GM11168 (cell line): Measurements from ENCODE around the gene RER1.

Experiments
- in situ Hi-C: fragments of 300-500 bp; cut with MboI; formaldehyde crosslinking; loops from one replicate; pipeline ENCODE4 v1.12.0; 2022; ENCODE audit warnings: low sequenced_read_pairs; ENCODE audit not compliant: unreplicated experiment

RER1 gene

DNA sequence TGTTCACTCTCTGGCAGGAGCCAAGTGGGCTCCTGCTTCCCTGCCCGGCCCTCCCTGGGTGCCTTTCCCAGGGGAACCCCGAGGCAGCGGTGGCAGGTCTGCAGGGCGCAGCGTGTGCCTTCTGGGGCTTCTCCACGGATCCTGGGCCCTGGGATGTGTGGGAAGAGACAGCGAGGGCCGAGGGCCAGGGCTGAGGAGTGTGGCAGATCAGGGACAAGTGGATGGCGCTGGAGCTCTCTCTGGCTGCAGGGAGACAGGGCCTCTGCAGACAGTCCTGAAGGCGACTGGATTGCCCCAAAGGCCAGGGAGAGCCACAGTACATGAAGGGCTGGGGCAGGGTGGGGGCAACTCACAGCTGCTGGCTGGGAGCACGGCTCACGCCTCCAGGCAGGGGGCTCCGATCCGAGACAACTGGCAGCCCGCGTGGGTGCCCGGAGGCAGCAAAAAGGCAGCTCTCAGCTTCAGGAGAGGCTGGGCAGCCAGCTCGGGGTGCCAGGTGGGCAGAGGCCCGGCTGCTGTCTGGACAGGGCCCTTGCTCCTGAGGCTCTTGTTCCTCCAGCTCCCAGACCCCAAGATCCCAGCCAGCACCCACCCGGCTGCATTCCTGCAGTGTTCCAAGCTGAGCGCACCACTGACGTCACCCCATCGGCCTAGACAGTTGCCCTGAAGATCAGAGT lies 16.3 kb upstream of the RER1 start:
- in situ Hi-C loops: loop anchor here (10.0 kb wide), 1 partner anchor 181 kb away; the partner anchor contains the start of gene FAAP20

- in situ Hi-C loops: loop anchor here (10.0 kb wide), 1 partner anchor 181 kb away; the partner anchor contains the start of gene FAAP20
These were observed 15.7 kb upstream of the RER1 start for GRCh38 chr1:2375923-2376260.

- in situ Hi-C loops: loop anchor here (10.0 kb wide), 1 partner anchor 182 kb away; the partner anchor contains the start of gene FAAP20
These were observed 15.3 kb upstream of the RER1 start for GRCh38 chr1:2376261-2376741.

DNA sequence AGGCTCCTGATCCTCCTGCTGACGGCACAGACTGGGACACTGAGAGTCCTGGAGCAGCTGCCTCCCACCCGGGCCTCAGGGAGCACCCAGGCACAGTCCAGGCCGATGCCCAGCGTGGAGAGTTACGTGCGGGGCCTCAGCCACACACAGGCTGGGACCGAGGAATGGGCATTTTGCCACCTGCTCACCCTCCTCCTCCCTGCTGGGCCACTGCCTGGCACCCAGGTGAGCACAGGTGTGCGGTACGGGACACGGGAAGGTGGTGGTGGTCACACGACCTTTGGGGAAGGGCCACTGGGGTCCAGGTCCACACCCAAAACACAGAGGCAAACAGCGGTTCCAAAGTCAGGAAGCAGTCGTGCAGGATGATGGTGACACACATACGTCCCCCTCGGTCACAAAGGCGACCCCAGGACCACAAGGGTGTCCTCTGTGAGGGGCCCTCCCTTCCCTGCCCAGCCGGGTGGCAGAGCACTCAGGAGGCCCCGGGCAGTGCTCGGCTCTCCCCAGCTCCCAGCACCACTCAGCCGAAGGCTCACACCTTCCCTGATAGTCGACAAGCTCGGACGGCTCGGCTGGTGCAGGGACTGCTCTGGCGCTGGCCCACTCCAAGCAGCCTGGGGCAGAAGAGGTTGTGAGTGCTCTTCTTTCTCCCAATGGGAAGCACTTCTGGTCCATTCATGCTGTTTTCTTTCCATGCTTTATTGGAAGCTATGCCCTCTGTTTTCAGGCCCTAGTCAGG lies 14.5 kb upstream of the RER1 start:
- in situ Hi-C loops: loop anchor here (10.0 kb wide), 1 partner anchor 182 kb away; the partner anchor contains the start of gene FAAP20

GRCh38 chr1:2377751-2378440 lies 13.7 kb upstream of the RER1 start:
- in situ Hi-C loops: loop anchor here (10.0 kb wide), 1 partner anchor 183 kb away; the partner anchor contains the start of gene FAAP20

GRCh38 chr1:2378441-2378851 lies 13.2 kb upstream of the RER1 start:
- in situ Hi-C loops: loop anchor here (10.0 kb wide), 1 partner anchor 184 kb away; the partner anchor contains the start of gene FAAP20

DNA sequence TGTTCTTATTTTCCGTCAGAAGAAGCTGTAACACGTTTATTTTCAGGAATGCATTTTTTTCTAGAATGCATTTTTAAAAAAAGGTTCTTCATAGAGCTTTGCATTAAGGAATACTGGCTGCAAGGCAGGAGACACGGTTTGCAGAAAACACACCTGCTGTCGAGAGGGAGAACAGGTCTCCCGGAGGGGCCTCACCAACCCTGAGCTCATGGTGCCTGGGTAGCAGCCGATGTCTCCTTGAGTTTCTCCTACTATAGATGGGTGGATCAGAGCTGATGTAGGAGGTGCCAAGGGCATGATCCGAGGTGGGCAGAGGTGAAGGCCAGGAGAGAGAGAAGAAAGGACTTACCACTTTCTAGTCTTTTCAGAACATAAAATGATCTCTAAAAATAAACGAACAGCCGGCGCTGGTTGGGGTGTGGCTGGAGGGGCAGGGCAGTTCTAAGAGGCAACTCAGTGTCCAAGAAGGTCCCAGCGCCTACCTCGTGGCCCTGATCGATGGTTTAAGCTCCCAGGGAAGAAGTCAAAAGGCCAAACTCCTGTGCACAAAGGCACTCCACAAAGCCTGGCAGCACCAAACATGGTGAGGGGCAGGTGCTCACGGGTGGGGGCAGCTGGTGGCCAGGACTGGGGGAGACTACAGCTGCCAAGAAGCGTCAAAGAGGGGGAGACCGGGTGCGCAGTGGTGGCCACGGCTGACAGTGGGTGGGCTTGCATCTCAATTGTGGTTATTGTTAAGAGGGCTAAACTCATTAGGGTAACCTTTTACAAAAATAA lies 12.5 kb upstream of the RER1 start:
- in situ Hi-C loops: loop anchor here (10.0 kb wide), 1 partner anchor 184 kb away; the partner anchor contains the start of gene FAAP20

DNA sequence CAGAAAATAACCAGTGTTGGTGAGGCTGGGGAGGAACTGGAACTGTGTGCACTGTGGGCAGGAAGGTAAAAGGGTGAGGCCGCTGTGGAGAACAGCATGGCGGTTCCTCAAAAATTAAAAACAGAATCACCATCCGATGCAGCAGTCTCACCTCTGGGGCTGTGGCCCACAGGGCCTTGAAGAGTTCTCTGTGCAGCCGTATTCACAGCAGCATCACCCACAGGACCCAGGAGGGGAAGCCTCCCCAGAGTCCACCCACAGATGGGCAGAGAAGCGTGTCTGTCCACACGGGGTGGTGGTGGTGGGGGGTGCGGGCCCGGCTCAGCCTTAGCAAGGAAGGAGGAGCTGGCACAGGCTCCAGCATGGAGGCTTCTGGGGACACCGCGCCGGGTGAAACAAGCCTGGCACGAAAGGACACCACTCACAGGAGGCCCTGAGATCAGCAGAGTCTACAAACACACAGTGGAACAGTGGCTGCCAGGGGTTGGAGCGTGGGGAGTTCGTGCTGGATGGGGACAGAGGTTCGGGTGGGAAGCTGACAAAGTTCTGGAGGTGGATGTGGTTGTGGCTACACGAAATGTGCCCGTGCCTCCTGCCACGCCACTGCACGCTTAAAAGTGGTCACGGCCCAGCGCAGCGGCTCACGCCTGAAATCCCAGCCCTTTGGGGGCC lies 11.8 kb upstream of the RER1 start:
- in situ Hi-C loops: loop anchor here (10.0 kb wide), 1 partner anchor 185 kb away; the partner anchor contains the start of gene FAAP20

DNA sequence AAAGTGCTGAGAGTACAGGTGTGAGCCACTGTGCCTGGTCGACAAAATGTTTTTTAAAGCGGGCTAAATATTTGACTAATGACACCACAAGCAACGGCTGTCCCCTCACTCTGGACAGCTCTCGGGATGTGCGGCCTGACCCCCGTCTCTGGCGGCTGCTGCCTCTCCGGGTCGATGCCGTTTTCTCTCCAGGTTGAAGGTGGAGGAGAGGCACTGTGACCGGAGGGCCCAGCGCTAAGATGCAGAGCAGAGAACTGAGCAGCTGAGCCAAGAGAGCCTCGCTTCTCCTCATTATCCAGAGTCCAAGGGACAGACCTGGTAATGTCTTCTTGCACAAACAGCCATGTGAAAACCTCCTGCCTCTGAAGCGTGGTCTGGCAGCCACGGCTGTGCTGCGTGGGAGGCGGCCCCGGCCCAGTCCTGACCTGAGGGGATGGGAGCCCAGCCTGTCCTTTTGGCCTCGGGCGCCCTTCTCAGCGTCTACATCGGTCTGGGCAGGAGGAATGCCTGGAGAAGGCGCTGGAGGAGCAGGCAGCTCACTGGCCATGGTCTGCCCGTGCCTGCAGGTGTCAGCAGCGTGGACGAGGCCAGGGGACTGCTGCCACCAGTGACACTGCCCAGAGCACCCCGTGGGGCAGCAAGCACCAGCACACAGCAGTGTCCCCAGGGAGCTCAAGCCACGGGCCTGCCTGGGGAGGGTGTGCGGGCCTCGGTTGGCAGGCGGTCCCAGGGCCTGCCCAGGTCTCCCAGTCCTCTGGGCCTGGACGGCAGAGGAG lies 10.6 kb upstream of the RER1 start:
- in situ Hi-C loops: no loop called here

GRCh38 chr1:2381741-2382620 lies 9.7 kb upstream of the RER1 start:
- in situ Hi-C loops: no loop called here

GRCh38 chr1:2382621-2383361 lies 8.8 kb upstream of the RER1 start:
- in situ Hi-C loops: no loop called here

DNA sequence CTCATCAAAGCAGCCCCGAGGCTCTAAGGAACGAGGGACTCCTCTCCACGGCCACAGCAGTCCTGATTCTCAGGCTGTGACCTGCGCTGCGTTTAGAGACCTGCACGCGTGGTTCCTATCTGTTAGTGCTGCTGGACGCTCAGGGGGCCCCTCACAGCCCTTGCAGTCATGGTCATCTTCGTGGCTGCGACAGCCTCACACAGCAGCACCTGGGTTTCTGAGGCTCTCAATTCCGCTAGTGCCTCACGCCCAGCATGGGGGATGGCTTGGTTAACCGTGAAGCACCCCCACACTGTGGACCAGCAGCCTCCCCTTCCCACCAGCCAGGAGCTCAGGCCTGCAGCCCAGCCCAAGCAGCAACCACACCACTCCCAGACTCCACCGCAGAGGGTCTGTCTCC lies 8.1 kb upstream of the RER1 start:
- in situ Hi-C loops: no loop called here

DNA sequence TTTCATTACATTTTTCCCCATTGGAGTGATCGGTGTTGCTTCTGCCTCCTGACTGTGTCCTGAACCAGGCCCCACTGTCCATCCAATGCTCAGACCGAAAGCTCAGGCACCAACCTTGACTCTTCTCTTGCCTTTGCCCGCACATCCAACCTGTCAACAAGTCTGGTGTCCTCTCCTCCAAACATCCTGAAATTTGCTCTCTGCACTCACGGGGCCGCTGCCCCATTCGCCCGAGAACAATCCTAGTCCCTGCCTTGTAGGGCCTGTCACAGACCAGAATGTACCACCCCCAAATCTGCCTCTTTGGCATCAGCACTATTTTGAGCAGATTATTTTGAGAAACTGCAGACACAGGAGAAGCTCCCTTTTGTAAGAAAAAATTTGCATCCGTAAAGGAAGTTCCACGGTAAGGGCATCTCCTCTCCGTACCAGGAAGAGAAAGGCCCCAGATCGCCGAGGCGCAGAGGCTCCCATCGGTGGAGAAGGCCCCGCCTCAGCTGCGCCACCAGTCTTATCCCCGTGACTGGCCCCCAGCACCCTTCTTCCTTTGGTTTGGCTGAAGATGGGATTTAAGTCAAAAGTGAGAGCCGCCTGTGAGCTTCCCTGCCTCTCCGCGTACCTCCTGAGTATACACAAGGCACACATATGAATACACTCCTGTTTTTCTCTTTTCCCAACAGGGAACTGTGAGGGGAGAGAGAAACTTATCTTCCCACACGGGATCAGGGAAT lies 7.3 kb upstream of the RER1 start:
- in situ Hi-C loops: no loop called here

DNA sequence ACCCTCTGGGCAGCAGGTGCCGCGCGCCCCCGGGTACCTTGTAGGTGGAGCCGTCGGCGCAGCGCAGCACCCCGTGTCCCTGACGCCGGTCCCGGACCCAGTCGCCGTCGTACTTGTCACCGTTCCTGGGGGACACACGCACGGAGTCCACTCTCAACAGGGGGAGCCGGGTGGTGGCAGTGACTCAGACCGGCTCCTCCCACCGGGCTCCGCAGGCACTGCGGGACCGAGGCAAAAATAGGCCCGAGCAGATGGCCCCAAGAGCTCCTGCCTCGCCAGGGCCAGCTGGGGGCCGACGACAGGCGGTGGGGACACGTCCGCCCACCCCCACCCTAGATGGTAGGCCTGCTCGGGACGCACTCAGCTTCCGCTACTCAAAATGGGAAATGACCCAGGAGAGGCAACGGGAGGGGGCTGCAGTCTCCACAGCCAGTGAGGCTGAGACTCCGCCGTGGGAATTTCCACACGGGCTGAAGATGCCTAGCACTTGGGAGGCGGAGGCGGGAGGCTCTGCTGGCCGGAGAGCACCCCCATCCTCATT lies 6.6 kb upstream of the RER1 start:
- in situ Hi-C loops: no loop called here

DNA sequence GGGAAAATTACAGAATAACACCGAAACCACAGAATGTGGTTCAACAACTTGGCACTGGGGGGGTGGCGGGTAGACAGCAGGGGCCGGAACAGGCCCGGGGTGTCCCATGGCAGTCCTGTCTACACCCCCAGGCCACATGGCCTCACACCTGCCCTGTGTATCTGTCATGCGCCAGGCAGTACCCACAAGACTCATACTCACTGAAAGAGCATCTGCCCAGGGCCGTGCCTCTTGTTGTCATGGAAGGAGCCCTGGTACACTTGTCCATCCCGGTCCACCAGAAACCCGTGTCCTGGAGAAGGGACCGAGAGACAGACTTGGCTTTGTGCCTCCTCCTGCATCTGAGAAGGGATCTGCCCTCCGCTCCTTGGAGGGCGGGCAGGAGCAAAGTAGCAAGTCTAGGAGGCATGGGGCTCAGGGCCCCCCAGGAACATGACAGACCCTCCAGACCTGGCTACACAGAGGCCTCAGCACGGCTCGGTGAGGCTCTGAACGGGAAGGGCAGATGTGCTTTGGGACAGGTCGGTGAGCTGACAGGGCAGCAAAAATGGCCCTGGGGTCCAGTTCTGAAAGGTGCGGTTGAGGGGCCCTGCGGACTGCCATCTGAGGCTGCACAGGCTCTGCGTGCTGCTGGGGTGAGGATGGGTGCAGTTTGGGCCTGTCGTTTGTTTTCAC lies 5.9 kb upstream of the RER1 start:
- in situ Hi-C loops: no loop called here
